ENCODE results near the gene PM20D2.
"Not testable (repeated sequence)": the region's sequence is repeated elsewhere in the genome, so short reads cannot be mapped to it uniquely, and the experiment has no call there.

PM20D2 gene

GRCh38 chr6:89145956-89146717 is at the start of gene PM20D2:
PM20D2 (plus strand) TSS chr6:89146055; CDS start chr6:89146145, 90 bp downstream.
- DNase-seq (ENCODE audit: low spot score), result peak; percentile 48

- no peak for DNase-seq (ENCODE audit: low spot score)
Observed at GRCh38 chr6:89098461-89098860, 47.4 kb upstream of the PM20D2 start.

GRCh38 chr6:89100114-89100513 is 45.7 kb upstream of the PM20D2 start:
- DNase-seq (ENCODE audit: low spot score), result no peak

- no peak for DNase-seq (ENCODE audit: low spot score)
Observed at GRCh38 chr6:89110284-89110683, 35.6 kb upstream of the PM20D2 start.

- DNase-seq (ENCODE audit: low spot score), result no peak
Observed at GRCh38 chr6:89111933-89112332, 33.9 kb upstream of the PM20D2 start.

GRCh38 chr6:89116702-89117101 is 29.2 kb upstream of the PM20D2 start:
- no peak for DNase-seq (ENCODE audit: low spot score)

GRCh38 chr6:89117211-89118108 is 28.4 kb upstream of the PM20D2 start, which contains the start of gene SRSF12:
SRSF12 (minus strand) TSS chr6:89118071; CDS start chr6:89117887, 184 bp downstream.
- DNase-seq (ENCODE audit: low spot score), result peak; percentile 9

- no peak for DNase-seq (ENCODE audit: low spot score)
Observed at GRCh38 chr6:89118931-89119330, 26.9 kb upstream of the PM20D2 start.

- DNase-seq (ENCODE audit: low spot score), result no peak
Observed at GRCh38 chr6:89120371-89120770, 25.5 kb upstream of the PM20D2 start.

GRCh38 chr6:89121934-89122333 is 23.9 kb upstream of the PM20D2 start:
- no peak for DNase-seq (ENCODE audit: low spot score)

GRCh38 chr6:89122625-89123024 is 23.2 kb upstream of the PM20D2 start:
- DNase-seq (ENCODE audit: low spot score), result peak; percentile 52

- not testable (repeated sequence) for DNase-seq (ENCODE audit: low spot score)
Observed at GRCh38 chr6:89128256-89128671, 17.6 kb upstream of the PM20D2 start.

- no peak for DNase-seq (ENCODE audit: low spot score)
Observed at GRCh38 chr6:89131599-89131998, 14.3 kb upstream of the PM20D2 start.

- DNase-seq (ENCODE audit: low spot score), result no peak
Observed at GRCh38 chr6:89132057-89132456, 13.8 kb upstream of the PM20D2 start.

- DNase-seq (ENCODE audit: low spot score), result no peak
Observed at GRCh38 chr6:89133981-89134380, 11.9 kb upstream of the PM20D2 start.

GRCh38 chr6:89134723-89135122 is 11.1 kb upstream of the PM20D2 start:
- no peak for DNase-seq (ENCODE audit: low spot score)

GRCh38 chr6:89138173-89138572 is 7.7 kb upstream of the PM20D2 start:
- DNase-seq (ENCODE audit: low spot score), result no peak

GRCh38 chr6:89139509-89140346 is 6.1 kb upstream of the PM20D2 start:
- DNase-seq (ENCODE audit: low spot score), result no peak

- DNase-seq (ENCODE audit: low spot score), result no peak
Observed at GRCh38 chr6:89140347-89141156, 5.3 kb upstream of the PM20D2 start.

GRCh38 chr6:89144354-89144906 is 1.4 kb upstream of the PM20D2 start:
- no peak for DNase-seq (ENCODE audit: low spot score)
